HCT116 (cell line): Measurements from ENCODE around the gene C17orf100. TPM values are rescaled to one million over a fixed set of nuclear protein-coding genes. Genes with fewer than 3 reads are reported as not detected.

Experiments
- ATAC-seq: fragments of 200-7000 bp; cut with Tn5 transposase; 2 replicates; pipeline ENCODE4 v1.9.1; 2020; ENCODE audit warnings: mild to moderate bottlenecking, moderate library complexity
- BruUV-seq: library from RNA; stranded (reverse); fragments of 400-500 nt; replicated peaks from 2 replicates; lab custom pipeline; 2021; lab: Mats Ljungman, UMichigan
- CTCF ChIA-PET: fragments of 300-600 bp; sonication (Branson Sonifier 250); formaldehyde crosslinking; loops from one replicate; lab custom pipeline; 2021; ENCODE audit warnings: antibody characterized with exemption; lab: Charles Lee
- POLR2A ChIA-PET: fragments of 300-600, 350-600 bp; sonication (Branson Sonifier 250); formaldehyde crosslinking; loops from one replicate; lab custom pipeline; 2021; ENCODE audit warnings: antibody characterized with exemption; lab: Charles Lee
- RAD21 ChIA-PET, 2 experiments: fragments of 300-600 bp; sonication (Branson Sonifier 250); formaldehyde crosslinking; loops; one replicate each; lab custom pipeline; 2023; ENCODE audit warnings: low total read pairs in 2 of 2; ENCODE audit not compliant: uncharacterized antibody in 2 of 2, unreplicated experiment in 2 of 2, low non-redundant PET in 1 of 2; lab: Charles Lee
- DNase-seq: peaks from one replicate; pipeline ENCODE4 v3.0.0-alpha.2; 2010; ENCODE audit warnings: low read depth, low spot score
- H2AFZ ChIP-seq: fragments of 200-600 bp; shearing (Covaris generic), sonication (generic); 2 replicates; pipeline ENCODE4 v1.6.1; 2017; ENCODE audit warnings: low read depth, mixed run types, mixed read lengths, antibody characterized with exemption, low read length; ENCODE audit not compliant: poor library complexity, severe bottlenecking
- H3K27ac ChIP-seq: 2 replicates; pipeline ENCODE4 v1.5.1; 2012; ENCODE audit warnings: low read depth, low read length
- H3K27me3 ChIP-seq: fragments of 200-600 bp; sonication (generic); 2 replicates; pipeline ENCODE4 v1.6.1; 2016; ENCODE audit warnings: mixed run types, low read length, mixed read lengths; ENCODE audit not compliant: insufficient read depth
- H3K36me3 ChIP-seq, 2 experiments: fragments of 200-500 bp in 1 of 2; fragments of 200-600 bp in 1 of 2; sonication (Bioruptor generic) in 1 of 2; sonication (generic) in 1 of 2; 2 replicates each; pipeline versions ENCODE4 v1.5.1 to v1.6.1; 2014 to 2016; ENCODE audit warnings: low read length in 2 of 2, inconsistent platforms in 1 of 2, mixed read lengths in 1 of 2, mixed run types in 1 of 2; ENCODE audit not compliant: insufficient read depth in 2 of 2, control insufficient read depth in 1 of 2
- H3K4me1 ChIP-seq, 2 experiments: fragments of 200-600 bp in 1 of 2; sonication (generic) in 1 of 2; 2 replicates each; pipeline versions ENCODE4 v1.5.1 to v1.6.1; 2012 to 2017; ENCODE audit warnings: low read length in 2 of 2, inconsistent platforms in 1 of 2, mild to moderate bottlenecking in 1 of 2, mixed read lengths in 1 of 2, mixed run types in 1 of 2, moderate library complexity in 1 of 2; ENCODE audit not compliant: insufficient read depth in 2 of 2, control insufficient read depth in 1 of 2
- H3K4me2 ChIP-seq: fragments of 200-600 bp; sonication (generic); 2 replicates; pipeline ENCODE4 v1.6.1; 2017; ENCODE audit warnings: mixed run types, low read length, mixed read lengths
- H3K4me3 ChIP-seq, 2 experiments: fragments of 200-600 bp in 1 of 2; sonication (generic) in 1 of 2; replicated peaks in 1 of 2; 2 replicates each; pipeline ENCODE4 v1.5.1; 2011 to 2016; ENCODE audit warnings: low read length in 2 of 2, control low read depth in 1 of 2, low read depth in 1 of 2, mild to moderate bottlenecking in 1 of 2, mixed read lengths in 1 of 2, mixed run types in 1 of 2
- H3K79me2 ChIP-seq: fragments of 200-600 bp; sonication (generic); 2 replicates; pipeline ENCODE4 v1.6.1; 2017; ENCODE audit warnings: mild to moderate bottlenecking, mixed run types, low read length, moderate library complexity, mixed read lengths; ENCODE audit not compliant: insufficient read depth
- H3K9ac ChIP-seq: fragments of 200-600 bp; sonication (generic); 2 replicates; pipeline ENCODE4 v1.6.1; 2016; ENCODE audit warnings: low read length, mixed read lengths
- H3K9me2 ChIP-seq: fragments of 200-600 bp; sonication (generic), shearing (Covaris generic); 2 replicates; pipeline ENCODE4 v1.6.1; 2017; ENCODE audit warnings: mixed run types, mild to moderate bottlenecking, moderate library complexity; ENCODE audit not compliant: insufficient read depth
- H3K9me3 ChIP-seq, 2 experiments: fragments of 200-500 bp in 1 of 2; fragments of 200-600 bp in 1 of 2; sonication (Bioruptor generic) in 1 of 2; sonication (generic) in 1 of 2; 2 replicates each; pipeline ENCODE4 v1.6.1; 2014 to 2017; ENCODE audit warnings: low read length in 2 of 2, mixed read lengths in 2 of 2, inconsistent platforms in 1 of 2, low read depth in 1 of 2, mild to moderate bottlenecking in 1 of 2, mixed run types in 1 of 2, moderate library complexity in 1 of 2; ENCODE audit not compliant: control insufficient read depth in 1 of 2, insufficient read depth in 1 of 2
- H4K20me1 ChIP-seq: fragments of 200-600 bp; sonication (generic), shearing (Covaris generic); 2 replicates; pipeline ENCODE4 v1.6.1; 2017; ENCODE audit warnings: mixed run types, mild to moderate bottlenecking, moderate library complexity; ENCODE audit not compliant: insufficient read depth
- ELF1 ChIP-seq: IDR thresholded peaks from 2 replicates; pipeline ENCODE4 v1.6.1; 2012; ENCODE audit warnings: low read depth, borderline replicate concordance
- EZH2phosphoT487 ChIP-seq: fragments of 200-600 bp; IDR thresholded peaks from 2 replicates; pipeline ENCODE4 v1.6.1; 2018; ENCODE audit warnings: antibody characterized with exemption, borderline replicate concordance
- FOSL1 ChIP-seq: IDR thresholded peaks from 2 replicates; pipeline ENCODE4 v1.6.1; 2012; ENCODE audit warnings: low read depth
- RAD21 ChIP-seq: IDR thresholded peaks from 2 replicates; pipeline ENCODE4 v1.6.1; 2012; ENCODE audit warnings: low read depth, mild to moderate bottlenecking
- YY1 ChIP-seq: IDR thresholded peaks from 2 replicates; pipeline ENCODE4 v1.6.1; 2011; ENCODE audit warnings: low read length, low read depth, moderate library complexity, mild to moderate bottlenecking; ENCODE audit not compliant: insufficient replicate concordance; ENCODE audit errors: extremely low read depth
- ZFX ChIP-seq: fragments of 450-650 bp; IDR thresholded peaks from 2 replicates; pipeline ENCODE4 v1.6.1; 2017
- intact Hi-C: fragments of 100-400 bp; cut with micrococcal nuclease; formaldehyde crosslinking; loops from 2 replicates; pipeline ENCODE4 v1.10.0; 2022
- total RNA-seq: library from RNA; stranded (reverse); gene quantifications from one replicate; pipeline ENCODE4 v1.2.1, GENCODE V29; 2021; ENCODE audit not compliant: unreplicated experiment
- TF ChIP-seq, protein P1 (sequence below), 3 experiments: fragments of 200-600 bp in 1 of 3; sonication (generic) in 1 of 3; IDR thresholded peaks in 2 of 3; conservative IDR thresholded peaks in 1 of 3; 2 replicates each; pipeline ENCODE4 v1.5.1; 2012 to 2017; ENCODE audit warnings: low read depth in 2 of 3, low read length in 2 of 3, antibody characterized with exemption in 1 of 3, borderline replicate concordance in 1 of 3, control low read depth in 1 of 3, mild to moderate bottlenecking in 1 of 3, mixed read lengths in 1 of 3, mixed run types in 1 of 3, moderate library complexity in 1 of 3; ENCODE audit not compliant: insufficient read depth in 1 of 3
- TF ChIP-seq, protein P2 (sequence below): IDR thresholded peaks from 2 replicates; pipeline ENCODE4 v1.6.1; 2012

C17orf100 gene
- total RNA-seq, 1 experiment from 2014 or later: 0.76 TPM

DNA sequence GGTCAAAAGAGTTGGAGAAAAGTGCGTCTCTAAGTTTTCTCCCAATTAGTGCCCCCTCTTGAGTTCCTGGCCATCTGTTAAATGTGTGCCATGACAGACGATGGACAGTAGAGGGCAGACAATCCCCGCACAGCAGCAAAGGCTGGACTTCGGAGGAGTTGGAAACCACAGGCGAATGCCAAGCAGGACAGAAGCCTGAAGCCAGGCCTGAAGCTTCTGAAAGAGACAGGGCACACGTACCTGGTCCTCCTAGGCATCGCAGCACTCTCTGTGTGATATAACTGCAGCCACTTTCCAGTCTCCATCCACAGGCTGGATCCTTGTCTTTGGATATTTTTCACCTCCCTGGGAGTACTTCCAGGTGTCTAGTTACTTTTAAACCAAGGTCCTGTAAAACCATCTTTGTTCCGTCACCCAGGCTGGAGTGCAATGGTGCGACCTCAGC lies 14.5 kb downstream of the C17orf100 start:
- TF ChIP-seq, protein P1, sequence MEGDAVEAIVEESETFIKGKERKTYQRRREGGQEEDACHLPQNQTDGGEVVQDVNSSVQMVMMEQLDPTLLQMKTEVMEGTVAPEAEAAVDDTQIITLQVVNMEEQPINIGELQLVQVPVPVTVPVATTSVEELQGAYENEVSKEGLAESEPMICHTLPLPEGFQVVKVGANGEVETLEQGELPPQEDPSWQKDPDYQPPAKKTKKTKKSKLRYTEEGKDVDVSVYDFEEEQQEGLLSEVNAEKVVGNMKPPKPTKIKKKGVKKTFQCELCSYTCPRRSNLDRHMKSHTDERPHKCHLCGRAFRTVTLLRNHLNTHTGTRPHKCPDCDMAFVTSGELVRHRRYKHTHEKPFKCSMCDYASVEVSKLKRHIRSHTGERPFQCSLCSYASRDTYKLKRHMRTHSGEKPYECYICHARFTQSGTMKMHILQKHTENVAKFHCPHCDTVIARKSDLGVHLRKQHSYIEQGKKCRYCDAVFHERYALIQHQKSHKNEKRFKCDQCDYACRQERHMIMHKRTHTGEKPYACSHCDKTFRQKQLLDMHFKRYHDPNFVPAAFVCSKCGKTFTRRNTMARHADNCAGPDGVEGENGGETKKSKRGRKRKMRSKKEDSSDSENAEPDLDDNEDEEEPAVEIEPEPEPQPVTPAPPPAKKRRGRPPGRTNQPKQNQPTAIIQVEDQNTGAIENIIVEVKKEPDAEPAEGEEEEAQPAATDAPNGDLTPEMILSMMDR (IDR thresholded peaks at IDR 0.05 in 2 of 3, conservative IDR thresholded peaks at IDR 0.05 in 1 of 3; ENCODE audit: borderline replicate concordance in 1 of 3, insufficient read depth in 1 of 3, low read depth in 2 of 3, low read length in 2 of 3): peak; percentile 94 to 95 (median 95)
- TF ChIP-seq RAD21 (peak; percentile 99), YY1 (no peak), FOSL1 (no peak)
- Histone ChIP-seq H3K27ac (no peak overlapping the region), H3K27me3 (no peaks in the 10 kb centered on the region; the same call in 1 of the 2 replicates), H3K9me3 (no peaks in the 10 kb centered on the region), H2AFZ (peak overlapping the region; percentile 20), H3K4me1 (peaks cover 18 to 41% of the 10 kb centered on the region in 2 experiments), H3K9me2 (no peaks in the 10 kb centered on the region), H3K9ac (no peak overlapping the region), H4K20me1 (no peaks in the 10 kb centered on the region), H3K36me3 (no peaks in the 10 kb centered on the region), H3K4me2 (peak overlapping the region; percentile 24; the same call in 1 of the 2 replicates), H3K4me3 (no peak overlapping the region), H3K79me2 (no peaks in the 10 kb centered on the region)
- ChIA-PET POLR2A (interaction anchor here (0.6 to 1.4 kb wide), 2 partner anchors 178 to 338 kb away, joined by 5 read pairs; no protein-coding TSS in a partner anchor), CTCF (interaction anchor here (0.8 to 3.8 kb wide), 10 partner anchors 13 to 357 kb away, joined by 3 to 34 read pairs (median 4); partner anchors contain the start of gene BCL6B), RAD21 (interaction anchor here in 1 of 2 experiments (1.2 to 1.6 kb wide), 2 partner anchors 36 to 339 kb away, joined by 4 read pairs; no protein-coding TSS in a partner anchor)
- DNase-seq: peak; percentile 81
- BruUV-seq: no TSS peak
- intact Hi-C loops: loop anchor here (1.0 to 2.0 kb wide), 3 partner anchors 177 to 335 kb away; no protein-coding TSS in a partner anchor
- peak; percentile 82 for ATAC-seq

DNA sequence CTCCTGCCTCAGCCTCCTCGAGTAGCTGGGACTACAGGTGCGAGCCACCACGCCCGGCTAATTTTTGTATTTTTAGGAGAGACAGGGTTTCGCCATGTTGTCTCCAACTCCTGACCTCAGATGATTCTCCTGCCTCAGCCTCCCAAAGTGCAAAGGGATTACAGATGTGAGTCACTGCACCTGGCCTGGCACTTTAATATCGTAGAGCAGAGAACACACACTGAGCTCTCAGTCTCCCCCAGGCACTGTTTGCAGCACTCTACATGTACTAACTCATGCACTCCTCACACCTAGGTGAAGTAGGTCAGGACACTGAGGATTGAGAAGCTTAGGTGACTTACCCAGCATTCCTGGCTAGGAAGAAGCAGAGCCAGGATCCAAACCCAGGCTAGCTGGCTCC lies 15.0 kb downstream of the C17orf100 start:
- H3K4me3 ChIP-seq: no peak overlapping the region
- no peaks in the 10 kb centered on the region for H3K9me3 ChIP-seq
- DNase-seq (no peak), ATAC-seq (no peak)
- no peaks in the 10 kb centered on the region for H3K9me2 ChIP-seq
- no peak overlapping the region for H3K27ac ChIP-seq
- peak overlapping the region; percentile 20 for H2AFZ ChIP-seq
- H3K79me2 ChIP-seq: no peaks in the 10 kb centered on the region
- H3K4me2 ChIP-seq: no peak overlapping the region
- H3K36me3 ChIP-seq: no peaks in the 10 kb centered on the region
- H3K9ac ChIP-seq: no peak overlapping the region
- intact Hi-C loops: loop anchor here (1.0 to 2.0 kb wide), 3 partner anchors 177 to 335 kb away; no protein-coding TSS in a partner anchor
- no TSS peak for BruUV-seq
- H3K27me3 ChIP-seq: no peaks in the 10 kb centered on the region
- H3K4me1 ChIP-seq: peaks cover 19 to 46% of the 10 kb centered on the region in 2 experiments
- no peak for TF ChIP-seq EZH2phosphoT487
- TF ChIP-seq, protein P1 (IDR thresholded peaks at IDR 0.05 in 2 of 3, conservative IDR thresholded peaks at IDR 0.05 in 1 of 3; ENCODE audit: borderline replicate concordance in 1 of 3, insufficient read depth in 1 of 3, low read depth in 2 of 3, low read length in 2 of 3): no peak
- no peak for TF ChIP-seq ZFX
- TF ChIP-seq, protein P2, sequence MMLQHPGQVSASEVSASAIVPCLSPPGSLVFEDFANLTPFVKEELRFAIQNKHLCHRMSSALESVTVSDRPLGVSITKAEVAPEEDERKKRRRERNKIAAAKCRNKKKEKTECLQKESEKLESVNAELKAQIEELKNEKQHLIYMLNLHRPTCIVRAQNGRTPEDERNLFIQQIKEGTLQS: no peak
- TF ChIP-seq ELF1: no peak
- TF ChIP-seq, all 23 proteins: peak for 0
- ChIA-PET RAD21 (interaction anchor here in 1 of 2 experiments (1.2 to 1.6 kb wide), 2 partner anchors 35 to 338 kb away, joined by 4 read pairs; no protein-coding TSS in a partner anchor), CTCF (interaction anchor here (0.5 to 3.8 kb wide), 12 partner anchors 12 to 356 kb away, joined by 3 to 34 read pairs (median 4); partner anchors contain the start of genes BCL6B and RNASEK), POLR2A (interaction anchor here (0.6 to 1.4 kb wide), 2 partner anchors 177 to 353 kb away, joined by 5 to 6 read pairs; no protein-coding TSS in a partner anchor)
- H4K20me1 ChIP-seq: no peaks in the 10 kb centered on the region
